Lower leg skin (tissue), 3 donors: Measurements from ENCODE around the gene LETM1.

Source experiments
- POLR2A ChIP-seq, 2 donors: fragments of 450-650 bp; IDR thresholded peaks; one replicate each; pipeline ENCODE4 v1.6.1; 2016 to 2017; ENCODE audit warnings: antibody characterized with exemption in 2 of 2, mild to moderate bottlenecking in 1 of 2, moderate library complexity in 1 of 2
- TF ChIP-seq, protein P1 (sequence below), 3 donors: fragments of 450-650 bp; IDR thresholded peaks; one replicate each; pipeline ENCODE4 v1.5.1; 2016; ENCODE audit warnings: antibody characterized with exemption in 3 of 3, mild to moderate bottlenecking in 3 of 3, moderate library complexity in 2 of 3

DNA sequence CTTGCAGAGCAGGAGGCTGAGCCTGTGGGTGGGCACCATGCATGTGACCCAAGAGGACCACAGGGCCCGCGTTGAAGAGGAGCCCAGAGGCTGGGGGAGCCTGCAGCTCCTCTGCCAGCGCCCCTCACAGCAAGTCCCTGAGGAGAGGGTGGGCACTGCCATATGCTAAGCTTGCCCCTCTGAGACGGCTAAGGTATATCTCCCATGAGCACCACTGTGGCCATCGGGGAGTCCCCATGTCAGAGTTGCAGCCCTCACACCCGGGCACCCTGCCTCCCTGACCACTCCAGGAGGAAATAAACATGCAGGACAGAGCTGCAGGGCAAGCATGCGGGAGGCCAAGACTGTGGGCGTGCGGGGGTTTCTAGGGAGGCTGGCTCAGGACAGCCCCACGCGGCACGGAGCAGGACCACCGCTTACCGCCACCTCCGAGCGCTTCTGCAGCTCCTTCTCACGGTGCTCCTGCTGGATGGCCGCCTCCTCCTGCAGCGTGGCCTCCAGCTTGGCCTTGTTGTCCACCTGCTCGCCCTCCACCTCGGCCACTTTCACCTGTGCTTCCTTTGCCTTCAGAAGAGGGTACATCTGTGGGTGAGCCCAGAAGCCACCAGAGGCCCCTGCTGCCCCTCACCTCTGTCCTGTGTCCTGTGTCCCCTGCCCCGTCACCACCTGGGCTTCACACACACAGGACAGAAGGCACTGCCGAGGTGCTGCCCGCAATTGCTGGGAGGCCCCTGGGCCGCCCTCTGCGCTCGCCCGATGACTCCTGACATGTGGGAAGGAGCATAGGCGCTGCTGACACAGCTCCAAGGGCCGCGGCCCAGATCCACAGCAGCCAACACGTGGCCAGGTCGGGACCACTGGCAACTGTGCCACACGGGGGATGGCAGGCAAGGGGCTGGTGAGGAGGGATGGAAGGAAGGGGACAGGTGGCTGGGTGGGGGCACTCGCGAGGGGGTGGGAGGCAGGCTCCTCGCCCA, 33.1 kb downstream of the LETM1 start:
- TF ChIP-seq POLR2A (IDR thresholded peaks at IDR 0.05): no peak
- TF ChIP-seq, protein P1, sequence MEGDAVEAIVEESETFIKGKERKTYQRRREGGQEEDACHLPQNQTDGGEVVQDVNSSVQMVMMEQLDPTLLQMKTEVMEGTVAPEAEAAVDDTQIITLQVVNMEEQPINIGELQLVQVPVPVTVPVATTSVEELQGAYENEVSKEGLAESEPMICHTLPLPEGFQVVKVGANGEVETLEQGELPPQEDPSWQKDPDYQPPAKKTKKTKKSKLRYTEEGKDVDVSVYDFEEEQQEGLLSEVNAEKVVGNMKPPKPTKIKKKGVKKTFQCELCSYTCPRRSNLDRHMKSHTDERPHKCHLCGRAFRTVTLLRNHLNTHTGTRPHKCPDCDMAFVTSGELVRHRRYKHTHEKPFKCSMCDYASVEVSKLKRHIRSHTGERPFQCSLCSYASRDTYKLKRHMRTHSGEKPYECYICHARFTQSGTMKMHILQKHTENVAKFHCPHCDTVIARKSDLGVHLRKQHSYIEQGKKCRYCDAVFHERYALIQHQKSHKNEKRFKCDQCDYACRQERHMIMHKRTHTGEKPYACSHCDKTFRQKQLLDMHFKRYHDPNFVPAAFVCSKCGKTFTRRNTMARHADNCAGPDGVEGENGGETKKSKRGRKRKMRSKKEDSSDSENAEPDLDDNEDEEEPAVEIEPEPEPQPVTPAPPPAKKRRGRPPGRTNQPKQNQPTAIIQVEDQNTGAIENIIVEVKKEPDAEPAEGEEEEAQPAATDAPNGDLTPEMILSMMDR (IDR thresholded peaks at IDR 0.05): no peak
